T47D (cell line): Measurements from ENCODE around the gene SLC25A29.

Experiments used
- DNase-seq, 2 experiments: peaks; one replicate each; pipeline versions ENCODE4 v3.0.0 to v3.0.0-alpha.2; 2011 to 2012; ENCODE audit warnings: low read depth in 1 of 2, low spot score in 1 of 2
- JUND ChIP-seq: IDR thresholded peaks from 2 replicates; pipeline ENCODE4 v1.6.1; 2012; ENCODE audit warnings: low read depth
- in situ Hi-C: cut with HindIII; loops from 2 replicates; pipeline ENCODE4 v1.10.0; 2016; ENCODE audit warnings: low sequenced_read_pairs, low pct_unique_long_range_greater_than_20kb

The SLC25A29 gene

GRCh38 chr14:100261621-100262020, 44.6 kb downstream of the SLC25A29 start:
- DNase-seq = no peak
- in situ Hi-C loops = no loop called here
- no peak for TF ChIP-seq JUND

GRCh38 chr14:100256339-100256895, 49.8 kb downstream of the SLC25A29 start:
- DNase-seq = no peak
- TF ChIP-seq JUND = no peak
- in situ Hi-C loops = no loop called here

- no peak for TF ChIP-seq JUND
- in situ Hi-C loops = no loop called here
Observed at GRCh38 chr14:100252684-100253083, 53.6 kb downstream of the SLC25A29 start.

GRCh38 chr14:100250732-100251465, 55.3 kb downstream of the SLC25A29 start:
- in situ Hi-C loops = no loop called here
- DNase-seq = no peak
- TF ChIP-seq JUND = no peak

More at GRCh38 chr14:100252684-100253083, 53.6 kb downstream of the SLC25A29 start:
- DNase-seq = no peak

GRCh38 chr14:100246809-100247428, 59.3 kb downstream of the SLC25A29 start:
- DNase-seq = peak in 1 of 2 experiments; percentile 40
- no peak for TF ChIP-seq JUND
- in situ Hi-C loops = no loop called here

- in situ Hi-C loops = no loop called here
- DNase-seq = no peak
- TF ChIP-seq JUND = no peak
Observed at GRCh38 chr14:100243020-100243419, 63.2 kb downstream of the SLC25A29 start.

- DNase-seq = no peak
- in situ Hi-C loops = no loop called here
- no peak for TF ChIP-seq JUND
Observed at GRCh38 chr14:100241279-100241678, 65.0 kb downstream of the SLC25A29 start.
